ENCODE data around the gene HELZ.

DNA sequence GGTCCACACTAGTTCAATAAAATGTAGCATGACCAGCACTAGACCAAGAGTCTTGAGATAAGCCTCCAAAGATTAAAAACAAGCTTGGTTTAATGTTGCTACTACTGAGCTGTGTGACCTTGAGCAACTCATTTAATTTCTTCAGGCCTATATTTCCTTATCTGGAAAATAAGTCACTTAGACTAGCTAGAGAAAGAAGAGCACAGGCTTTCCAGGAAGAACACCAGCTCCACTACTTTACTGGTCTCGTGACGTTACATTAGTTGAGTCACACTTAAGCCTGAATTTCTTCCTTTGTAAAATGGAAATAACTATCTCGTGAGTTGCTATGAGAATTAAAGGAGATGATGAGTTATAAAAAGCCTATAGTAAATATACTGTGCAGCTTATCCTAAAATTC, 5.4 kb downstream of the HELZ start:
- TF ChIP-seq CTCF (IDR thresholded peaks at IDR 0.05) (no peak), POLR2A (IDR thresholded peaks at IDR 0.05) (no peak)

Data from lower leg skin (tissue), 3 donors.